H1 (cell line): ENCODE results near the gene TFAP2E. TPM values are rescaled to one million over a fixed set of nuclear protein-coding genes. Genes with fewer than 3 reads are reported as not detected.

ENCODE experiments used
- POU5F1 ChIP-seq: IDR thresholded peaks from 2 replicates; pipeline ENCODE4 v1.6.1; 2011; ENCODE audit warnings: low read depth, mild to moderate bottlenecking, low read length, moderate library complexity
- SIN3A ChIP-seq, 2 experiments: IDR thresholded peaks in 1 of 2; conservative IDR thresholded peaks in 1 of 2; 2 replicates each; pipeline ENCODE4 v1.6.1; 2011 to 2012; ENCODE audit warnings: low read length in 2 of 2, improper control_type of control experiment in 1 of 2, low read depth in 1 of 2, mild to moderate bottlenecking in 1 of 2
- ZNF274 ChIP-seq: IDR thresholded peaks from 2 replicates; pipeline ENCODE4 v1.7.0; 2012; ENCODE audit warnings: low read length, borderline replicate concordance; ENCODE audit errors: extremely low read depth
- polyA plus RNA-seq, 7 experiments: library from polyadenylated mRNA; depleted of rRNA in 3 of 7; stranded (reverse) in 5 of 7; unstranded in 2 of 7; fragments of >200 nt in 5 of 7; fragments of 200-250 nt in 2 of 7; gene quantifications; 1 replicate in 5 of 7; 2 replicates in 1 of 7; 4 replicates in 1 of 7; pipeline versions ENCODE4 v1.2.1 to v1.2.3, GENCODE V29; 2011 to 2013; ENCODE audit warnings: missing spikeins in 2 of 7, mixed read lengths in 2 of 7
- total RNA-seq: library from RNA; stranded (reverse); fragmentation: NEBNext Ultra II Directional; extraction: Animal tissue kit (Norgen Biotek cat#: 25700); gene quantifications from 2 replicates; pipeline ENCODE4 v1.2.1, GENCODE V29; 2021
- TF ChIP-seq, protein P1 (sequence below): fragments of 300-600 bp; sonication (generic); IDR thresholded peaks from 2 replicates; pipeline ENCODE4 v1.7.1; 2012; ENCODE audit warnings: low read length, moderate library complexity, mild to moderate bottlenecking, inconsistent platforms; ENCODE audit not compliant: insufficient replicate concordance

Gene TFAP2E
- total and polyA plus RNA-seq, 2 of the 8 experiments (the other 6 are each of a cell fraction or from before 2014, with no cell fraction given) = 0.24 to 0.50 TPM

DNA sequence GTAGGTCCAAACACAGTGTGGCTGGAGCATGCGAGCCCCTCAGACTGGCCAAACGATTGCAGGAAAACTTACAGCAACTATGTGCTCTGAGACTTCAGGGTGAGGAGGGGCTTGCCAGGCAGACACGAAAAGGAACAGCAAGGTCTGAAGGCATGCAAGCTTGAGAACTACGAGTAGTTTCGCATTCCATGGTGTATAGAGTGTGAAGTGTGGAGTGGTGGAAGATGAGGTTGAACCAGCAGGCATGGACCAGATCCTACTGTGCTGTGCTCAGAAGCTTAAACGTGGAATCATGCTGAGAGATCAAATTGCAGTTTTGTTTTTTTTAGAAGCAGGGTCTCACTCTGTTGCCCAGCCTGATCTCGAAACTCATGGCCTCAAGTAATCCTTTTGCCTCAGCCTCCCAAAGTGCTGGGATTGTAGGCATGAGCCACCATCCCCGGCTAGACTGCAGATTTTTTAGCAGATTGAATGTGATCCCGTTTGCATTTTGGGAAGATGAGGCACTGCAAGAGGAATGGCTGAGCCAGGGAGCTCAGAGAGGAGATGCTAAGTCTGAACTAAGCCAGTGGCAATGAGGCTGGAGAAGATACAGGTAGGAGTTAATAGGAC is 5.1 kb upstream of the TFAP2E start (continued):
- TF ChIP-seq, protein P1, sequence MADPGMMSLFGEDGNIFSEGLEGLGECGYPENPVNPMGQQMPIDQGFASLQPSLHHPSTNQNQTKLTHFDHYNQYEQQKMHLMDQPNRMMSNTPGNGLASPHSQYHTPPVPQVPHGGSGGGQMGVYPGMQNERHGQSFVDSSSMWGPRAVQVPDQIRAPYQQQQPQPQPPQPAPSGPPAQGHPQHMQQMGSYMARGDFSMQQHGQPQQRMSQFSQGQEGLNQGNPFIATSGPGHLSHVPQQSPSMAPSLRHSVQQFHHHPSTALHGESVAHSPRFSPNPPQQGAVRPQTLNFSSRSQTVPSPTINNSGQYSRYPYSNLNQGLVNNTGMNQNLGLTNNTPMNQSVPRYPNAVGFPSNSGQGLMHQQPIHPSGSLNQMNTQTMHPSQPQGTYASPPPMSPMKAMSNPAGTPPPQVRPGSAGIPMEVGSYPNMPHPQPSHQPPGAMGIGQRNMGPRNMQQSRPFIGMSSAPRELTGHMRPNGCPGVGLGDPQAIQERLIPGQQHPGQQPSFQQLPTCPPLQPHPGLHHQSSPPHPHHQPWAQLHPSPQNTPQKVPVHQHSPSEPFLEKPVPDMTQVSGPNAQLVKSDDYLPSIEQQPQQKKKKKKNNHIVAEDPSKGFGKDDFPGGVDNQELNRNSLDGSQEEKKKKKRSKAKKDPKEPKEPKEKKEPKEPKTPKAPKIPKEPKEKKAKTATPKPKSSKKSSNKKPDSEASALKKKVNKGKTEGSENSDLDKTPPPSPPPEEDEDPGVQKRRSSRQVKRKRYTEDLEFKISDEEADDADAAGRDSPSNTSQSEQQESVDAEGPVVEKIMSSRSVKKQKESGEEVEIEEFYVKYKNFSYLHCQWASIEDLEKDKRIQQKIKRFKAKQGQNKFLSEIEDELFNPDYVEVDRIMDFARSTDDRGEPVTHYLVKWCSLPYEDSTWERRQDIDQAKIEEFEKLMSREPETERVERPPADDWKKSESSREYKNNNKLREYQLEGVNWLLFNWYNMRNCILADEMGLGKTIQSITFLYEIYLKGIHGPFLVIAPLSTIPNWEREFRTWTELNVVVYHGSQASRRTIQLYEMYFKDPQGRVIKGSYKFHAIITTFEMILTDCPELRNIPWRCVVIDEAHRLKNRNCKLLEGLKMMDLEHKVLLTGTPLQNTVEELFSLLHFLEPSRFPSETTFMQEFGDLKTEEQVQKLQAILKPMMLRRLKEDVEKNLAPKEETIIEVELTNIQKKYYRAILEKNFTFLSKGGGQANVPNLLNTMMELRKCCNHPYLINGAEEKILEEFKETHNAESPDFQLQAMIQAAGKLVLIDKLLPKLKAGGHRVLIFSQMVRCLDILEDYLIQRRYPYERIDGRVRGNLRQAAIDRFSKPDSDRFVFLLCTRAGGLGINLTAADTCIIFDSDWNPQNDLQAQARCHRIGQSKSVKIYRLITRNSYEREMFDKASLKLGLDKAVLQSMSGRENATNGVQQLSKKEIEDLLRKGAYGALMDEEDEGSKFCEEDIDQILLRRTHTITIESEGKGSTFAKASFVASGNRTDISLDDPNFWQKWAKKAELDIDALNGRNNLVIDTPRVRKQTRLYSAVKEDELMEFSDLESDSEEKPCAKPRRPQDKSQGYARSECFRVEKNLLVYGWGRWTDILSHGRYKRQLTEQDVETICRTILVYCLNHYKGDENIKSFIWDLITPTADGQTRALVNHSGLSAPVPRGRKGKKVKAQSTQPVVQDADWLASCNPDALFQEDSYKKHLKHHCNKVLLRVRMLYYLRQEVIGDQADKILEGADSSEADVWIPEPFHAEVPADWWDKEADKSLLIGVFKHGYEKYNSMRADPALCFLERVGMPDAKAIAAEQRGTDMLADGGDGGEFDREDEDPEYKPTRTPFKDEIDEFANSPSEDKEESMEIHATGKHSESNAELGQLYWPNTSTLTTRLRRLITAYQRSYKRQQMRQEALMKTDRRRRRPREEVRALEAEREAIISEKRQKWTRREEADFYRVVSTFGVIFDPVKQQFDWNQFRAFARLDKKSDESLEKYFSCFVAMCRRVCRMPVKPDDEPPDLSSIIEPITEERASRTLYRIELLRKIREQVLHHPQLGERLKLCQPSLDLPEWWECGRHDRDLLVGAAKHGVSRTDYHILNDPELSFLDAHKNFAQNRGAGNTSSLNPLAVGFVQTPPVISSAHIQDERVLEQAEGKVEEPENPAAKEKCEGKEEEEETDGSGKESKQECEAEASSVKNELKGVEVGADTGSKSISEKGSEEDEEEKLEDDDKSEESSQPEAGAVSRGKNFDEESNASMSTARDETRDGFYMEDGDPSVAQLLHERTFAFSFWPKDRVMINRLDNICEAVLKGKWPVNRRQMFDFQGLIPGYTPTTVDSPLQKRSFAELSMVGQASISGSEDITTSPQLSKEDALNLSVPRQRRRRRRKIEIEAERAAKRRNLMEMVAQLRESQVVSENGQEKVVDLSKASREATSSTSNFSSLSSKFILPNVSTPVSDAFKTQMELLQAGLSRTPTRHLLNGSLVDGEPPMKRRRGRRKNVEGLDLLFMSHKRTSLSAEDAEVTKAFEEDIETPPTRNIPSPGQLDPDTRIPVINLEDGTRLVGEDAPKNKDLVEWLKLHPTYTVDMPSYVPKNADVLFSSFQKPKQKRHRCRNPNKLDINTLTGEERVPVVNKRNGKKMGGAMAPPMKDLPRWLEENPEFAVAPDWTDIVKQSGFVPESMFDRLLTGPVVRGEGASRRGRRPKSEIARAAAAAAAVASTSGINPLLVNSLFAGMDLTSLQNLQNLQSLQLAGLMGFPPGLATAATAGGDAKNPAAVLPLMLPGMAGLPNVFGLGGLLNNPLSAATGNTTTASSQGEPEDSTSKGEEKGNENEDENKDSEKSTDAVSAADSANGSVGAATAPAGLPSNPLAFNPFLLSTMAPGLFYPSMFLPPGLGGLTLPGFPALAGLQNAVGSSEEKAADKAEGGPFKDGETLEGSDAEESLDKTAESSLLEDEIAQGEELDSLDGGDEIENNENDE = no peak
- TF ChIP-seq POU5F1 (no peak), SIN3A (conservative IDR thresholded peaks at IDR 0.05 in 1 of 2, IDR thresholded peaks at IDR 0.05 in 1 of 2; ENCODE audit: low read depth in 1 of 2, low read length in 2 of 2) (no peak), ZNF274 (no peak)
